PC-9 (cell line): Measurements from ENCODE around the gene KCNC3. TPM values are rescaled to one million over a fixed set of nuclear protein-coding genes. Genes with fewer than 3 reads are reported as not detected.

Experiments used
- BruUV-seq: library from RNA; stranded (reverse); fragments of 400-500 nt; replicated peaks from 2 replicates; lab custom pipeline; 2021; lab: Mats Ljungman, UMichigan
- CTCF ChIA-PET: fragments of 300-600 bp; sonication (Branson Sonifier 250); formaldehyde crosslinking; loops from one replicate; lab custom pipeline; 2022; ENCODE audit warnings: antibody characterized with exemption; lab: Charles Lee
- POLR2A ChIA-PET: fragments of 300-600 bp; sonication (Branson Sonifier 250); formaldehyde crosslinking; loops from one replicate; lab custom pipeline; 2022; ENCODE audit warnings: antibody characterized with exemption; ENCODE audit not compliant: unreplicated experiment; lab: Charles Lee
- DNase-seq, 2 experiments: peaks; one replicate each; pipeline versions ENCODE4 v3.0.0 to v3.0.0-alpha.2; 2015 to 2022; ENCODE audit warnings: mixed read lengths in 1 of 2
- H2AFZ ChIP-seq: fragments of 200-600 bp; sonication (generic); 2 replicates; pipeline ENCODE4 v1.8.1; 2017; ENCODE audit warnings: antibody characterized with exemption
- H3F3A ChIP-seq: fragments of 200-600 bp; sonication (generic); 2 replicates; pipeline ENCODE4 v1.8.1; 2017; ENCODE audit warnings: antibody characterized with exemption, mild to moderate bottlenecking, low read depth; ENCODE audit not compliant: insufficient read depth
- H3K27ac ChIP-seq: fragments of 200-600 bp; sonication (generic); 2 replicates; pipeline ENCODE4 v1.6.1; 2016; ENCODE audit warnings: mixed run types
- H3K27me3 ChIP-seq: fragments of 200-600 bp; sonication (generic); 2 replicates; pipeline ENCODE4 v1.6.1; 2016; ENCODE audit warnings: low read depth, mixed run types; ENCODE audit not compliant: insufficient read depth
- H3K36me3 ChIP-seq: fragments of 200-600 bp; sonication (generic); 2 replicates; pipeline ENCODE4 v1.6.1; 2016; ENCODE audit warnings: low read depth, mixed run types
- H3K4me1 ChIP-seq: fragments of 200-600 bp; sonication (generic); replicated peaks from 2 replicates; pipeline ENCODE4 v1.6.1; 2016; ENCODE audit warnings: mixed run types; ENCODE audit not compliant: insufficient read depth
- H3K4me2 ChIP-seq: fragments of 200-600 bp; sonication (generic); 2 replicates; pipeline ENCODE4 v1.6.1; 2017; ENCODE audit warnings: mixed run types
- H3K4me3 ChIP-seq: fragments of 200-600 bp; sonication (generic); 2 replicates; pipeline ENCODE4 v1.6.1; 2016; ENCODE audit warnings: mixed run types
- H3K79me2 ChIP-seq: fragments of 200-600 bp; sonication (generic); 2 replicates; pipeline ENCODE4 v1.6.1; 2017; ENCODE audit warnings: low read depth, mixed run types
- H3K9me2 ChIP-seq: fragments of 200-600 bp; sonication (generic); 2 replicates; pipeline ENCODE4 v1.8.1; 2017; ENCODE audit warnings: mild to moderate bottlenecking; ENCODE audit not compliant: insufficient read depth
- H3K9me3 ChIP-seq: fragments of 200-600 bp; sonication (generic); 2 replicates; pipeline ENCODE4 v1.8.1; 2016; ENCODE audit warnings: low read depth; ENCODE audit not compliant: insufficient read depth
- H4K20me1 ChIP-seq: fragments of 200-600 bp; sonication (generic); 2 replicates; pipeline ENCODE4 v1.8.1; 2017; ENCODE audit not compliant: insufficient read depth
- EZH2 ChIP-seq: fragments of 200-600 bp; sonication (generic); IDR thresholded peaks from 2 replicates; pipeline ENCODE4 v1.8.0; 2017; ENCODE audit warnings: antibody characterized with exemption, low read depth
- intact Hi-C: fragments of 100-400 bp; cut with micrococcal nuclease; formaldehyde crosslinking; loops from one replicate; pipeline ENCODE4 v1.10.0; 2022; ENCODE audit not compliant: unreplicated experiment
- total RNA-seq: library from RNA; stranded (reverse); gene quantifications from 2 replicates; pipeline ENCODE4 v1.2.3, GENCODE V29; 2021
- TF ChIP-seq, protein P1 (sequence below): fragments of 200-600 bp; sonication (generic); conservative IDR thresholded peaks from 2 replicates; pipeline ENCODE4 v1.6.1; 2017; ENCODE audit warnings: mixed run types, antibody characterized with exemption, mild to moderate bottlenecking, moderate library complexity

The KCNC3 gene
- total RNA-seq, 1 experiment from 2014 or later = 9.0 TPM

DNA sequence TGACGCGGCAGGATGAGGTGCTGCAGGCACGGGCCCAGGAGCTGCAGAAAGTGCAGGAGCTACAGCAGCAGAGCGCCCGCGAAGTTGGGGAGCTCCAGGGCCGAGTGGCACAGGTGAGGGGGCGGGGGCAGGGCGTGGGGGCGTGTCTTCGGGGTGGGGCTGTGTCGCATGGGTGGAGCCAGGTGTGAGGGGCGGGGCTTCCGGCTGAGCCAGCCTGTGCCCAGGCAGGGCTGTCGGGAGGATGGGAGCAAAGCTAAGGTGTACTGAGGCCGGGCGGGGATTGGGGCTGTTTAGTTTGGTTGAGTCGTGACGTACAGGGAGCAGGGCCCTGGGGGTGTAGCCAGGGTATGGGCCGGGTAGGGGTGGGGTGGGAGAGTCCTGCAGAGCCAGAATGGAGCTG, 62.3 kb downstream of the KCNC3 start:
- H4K20me1 ChIP-seq = 0 out of 2 replicates have a peak, but pooled peaks cover 7% of the 10 kb centered on the region
- no TSS peak for BruUV-seq
- no peak overlapping the region for H3K27ac ChIP-seq
- no peaks in the 10 kb centered on the region for H3K79me2 ChIP-seq
- DNase-seq = no peak
- H3K27me3 ChIP-seq = no peaks in the 10 kb centered on the region
- no peak overlapping the region for H3K4me3 ChIP-seq
- H3F3A ChIP-seq = no peaks in the 10 kb centered on the region; the same call in 1 of the 2 replicates
- intact Hi-C loops = no loop called here
- no peaks in the 10 kb centered on the region for H3K4me1 ChIP-seq
- no peak for TF ChIP-seq EZH2
- TF ChIP-seq, protein P1, sequence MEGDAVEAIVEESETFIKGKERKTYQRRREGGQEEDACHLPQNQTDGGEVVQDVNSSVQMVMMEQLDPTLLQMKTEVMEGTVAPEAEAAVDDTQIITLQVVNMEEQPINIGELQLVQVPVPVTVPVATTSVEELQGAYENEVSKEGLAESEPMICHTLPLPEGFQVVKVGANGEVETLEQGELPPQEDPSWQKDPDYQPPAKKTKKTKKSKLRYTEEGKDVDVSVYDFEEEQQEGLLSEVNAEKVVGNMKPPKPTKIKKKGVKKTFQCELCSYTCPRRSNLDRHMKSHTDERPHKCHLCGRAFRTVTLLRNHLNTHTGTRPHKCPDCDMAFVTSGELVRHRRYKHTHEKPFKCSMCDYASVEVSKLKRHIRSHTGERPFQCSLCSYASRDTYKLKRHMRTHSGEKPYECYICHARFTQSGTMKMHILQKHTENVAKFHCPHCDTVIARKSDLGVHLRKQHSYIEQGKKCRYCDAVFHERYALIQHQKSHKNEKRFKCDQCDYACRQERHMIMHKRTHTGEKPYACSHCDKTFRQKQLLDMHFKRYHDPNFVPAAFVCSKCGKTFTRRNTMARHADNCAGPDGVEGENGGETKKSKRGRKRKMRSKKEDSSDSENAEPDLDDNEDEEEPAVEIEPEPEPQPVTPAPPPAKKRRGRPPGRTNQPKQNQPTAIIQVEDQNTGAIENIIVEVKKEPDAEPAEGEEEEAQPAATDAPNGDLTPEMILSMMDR = no peak
- no peaks in the 10 kb centered on the region for H3K9me2 ChIP-seq
- H3K4me2 ChIP-seq = no peak overlapping the region
- ChIA-PET POLR2A (no interaction called here), CTCF (interaction anchor here (0.6 kb wide), 1 partner anchor 131 kb away, joined by 3 read pairs; no protein-coding TSS in a partner anchor)
- H2AFZ ChIP-seq = no peak overlapping the region
- H3K36me3 ChIP-seq = peaks cover 8% of the 10 kb centered on the region
- no peaks in the 10 kb centered on the region for H3K9me3 ChIP-seq

DNA sequence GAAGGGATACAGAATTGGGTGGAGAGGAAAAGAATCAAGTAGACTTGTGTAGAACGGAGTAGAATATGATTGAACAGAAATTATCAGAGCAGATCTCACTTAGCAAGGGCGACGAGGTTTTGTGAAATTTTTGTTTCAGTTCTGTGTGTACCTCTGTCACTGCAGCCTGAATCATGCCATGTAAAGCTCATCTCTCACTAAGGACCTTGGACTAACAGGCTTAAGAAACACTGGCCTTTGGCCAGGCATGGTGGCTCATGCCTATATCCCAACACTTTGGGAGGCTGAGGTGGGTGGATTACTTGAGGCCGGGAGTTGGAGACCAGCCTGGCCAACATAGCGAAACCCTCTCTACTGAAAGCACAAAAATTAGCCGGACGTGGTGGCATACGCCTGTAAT, 63.1 kb downstream of the KCNC3 start:
- no peaks in the 10 kb centered on the region; the same call in 1 of the 2 replicates for H3F3A ChIP-seq
- H3K4me2 ChIP-seq = no peak overlapping the region
- H3K27ac ChIP-seq = no peak overlapping the region
- POLR2A ChIA-PET = no interaction called here
- H3K9me3 ChIP-seq = no peaks in the 10 kb centered on the region
- H3K36me3 ChIP-seq = peaks cover 8% of the 10 kb centered on the region
- H2AFZ ChIP-seq = no peak overlapping the region
- no peaks in the 10 kb centered on the region for H3K79me2 ChIP-seq
- TF ChIP-seq EZH2 = no peak
- no peak overlapping the region for H3K4me3 ChIP-seq
- no peak for DNase-seq
- intact Hi-C loops = no loop called here
- no TSS peak for BruUV-seq
- H4K20me1 ChIP-seq = 0 out of 2 replicates have a peak, but pooled peaks cover 2% of the 10 kb centered on the region
- no peaks in the 10 kb centered on the region for H3K4me1 ChIP-seq
- no peaks in the 10 kb centered on the region for H3K9me2 ChIP-seq
- CTCF ChIA-PET = no interaction called here
- H3K27me3 ChIP-seq = no peaks in the 10 kb centered on the region

DNA sequence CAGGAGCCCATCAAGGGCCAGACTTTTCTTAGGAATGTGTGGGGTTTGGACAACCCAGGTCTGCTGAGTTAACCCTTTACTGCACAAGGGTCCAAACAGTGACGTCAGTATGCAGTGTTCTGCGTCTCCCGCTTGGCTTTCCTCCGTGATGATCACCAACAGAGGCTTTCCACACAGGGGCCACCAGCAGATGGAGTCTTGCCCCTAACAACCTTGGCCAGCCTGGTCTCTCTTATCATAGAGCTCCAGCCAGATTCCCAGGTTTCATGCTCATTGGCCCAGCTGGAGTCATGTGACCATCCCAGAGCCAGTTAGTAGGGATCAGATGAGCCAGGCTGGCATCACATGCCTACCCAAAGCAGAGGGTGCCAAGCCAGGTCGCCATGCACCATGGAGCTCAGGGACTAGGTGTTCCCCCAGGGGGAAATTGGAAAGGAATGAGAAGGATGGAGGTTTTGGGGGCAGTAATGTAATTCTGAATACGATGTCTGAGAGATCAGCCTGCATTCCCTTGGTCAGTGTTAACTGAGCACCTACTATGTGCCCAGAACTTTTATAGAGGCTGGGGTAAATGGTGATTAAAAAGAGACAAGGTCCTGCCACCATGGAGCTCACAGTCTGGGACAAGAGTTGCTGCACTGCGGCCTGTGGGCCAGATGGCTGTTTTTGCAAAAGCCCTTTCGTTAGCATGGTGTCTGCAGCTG, 64.5 kb downstream of the KCNC3 start:
- no peak for DNase-seq
- H4K20me1 ChIP-seq = no peaks in the 10 kb centered on the region
- H3K79me2 ChIP-seq = no peaks in the 10 kb centered on the region
- H3K4me3 ChIP-seq = no peak overlapping the region
- H3K9me3 ChIP-seq = no peaks in the 10 kb centered on the region
- H3K36me3 ChIP-seq = peaks cover 3% of the 10 kb centered on the region
- no peak overlapping the region for H2AFZ ChIP-seq
- H3K9me2 ChIP-seq = no peaks in the 10 kb centered on the region
- no peaks in the 10 kb centered on the region for H3K27me3 ChIP-seq
- H3K4me2 ChIP-seq = no peak overlapping the region
- POLR2A ChIA-PET = no interaction called here
- intact Hi-C loops = no loop called here
- CTCF ChIA-PET = no interaction called here
- H3F3A ChIP-seq = no peaks in the 10 kb centered on the region; the same call in 1 of the 2 replicates
- TF ChIP-seq EZH2 = no peak
- TF ChIP-seq, protein P1 = no peak
- H3K27ac ChIP-seq = no peak overlapping the region
- no TSS peak for BruUV-seq
- H3K4me1 ChIP-seq = no peaks in the 10 kb centered on the region
